Neural cell (in vitro differentiated cells): ENCODE data around the gene NELL2. TPM values are rescaled to one million over a fixed set of nuclear protein-coding genes. Genes with fewer than 3 reads are reported as not detected.

Source experiments
- H2AFZ ChIP-seq: fragments of 200-600, 300-800 bp; sonication (generic), shearing (Covaris generic); 2 replicates; pipeline ENCODE4 v1.6.0; 2014; ENCODE audit warnings: low read depth, mild to moderate bottlenecking, antibody characterized with exemption, low read length, moderate library complexity
- H3F3A ChIP-seq: fragments of 200-600 bp; shearing (Covaris generic); 2 replicates; pipeline ENCODE4 v1.6.1; 2016; ENCODE audit warnings: mild to moderate bottlenecking, moderate library complexity, mixed read lengths, antibody characterized with exemption, low read length; ENCODE audit not compliant: insufficient read depth, poor library complexity, severe bottlenecking
- H3K27ac ChIP-seq: fragments of 200-600, 300-800 bp; sonication (generic), shearing (Covaris generic); 2 replicates; pipeline ENCODE4 v1.5.1; 2014; ENCODE audit warnings: mild to moderate bottlenecking, low read length, moderate library complexity
- H3K27me3 ChIP-seq: fragments of 300-800, 200-600 bp; sonication (generic), shearing (Covaris generic); 2 replicates; pipeline ENCODE4 v1.6.0; 2014; ENCODE audit warnings: mild to moderate bottlenecking, low read depth, low read length, moderate library complexity; ENCODE audit not compliant: insufficient read depth
- H3K36me3 ChIP-seq: fragments of 300-800, 200-600 bp; sonication (generic), shearing (Covaris generic); 2 replicates; pipeline ENCODE4 v1.5.1; 2014; ENCODE audit warnings: mild to moderate bottlenecking, antibody characterized with exemption, low read length, moderate library complexity; ENCODE audit not compliant: insufficient read depth
- H3K4me2 ChIP-seq: fragments of 300-800, 200-600 bp; sonication (generic), shearing (Covaris generic); 2 replicates; pipeline ENCODE4 v1.6.0; 2014; ENCODE audit warnings: mild to moderate bottlenecking, low read length
- H3K4me3 ChIP-seq: fragments of 300-800, 200-600 bp; sonication (generic), shearing (Covaris generic); 2 replicates; pipeline ENCODE4 v1.5.1; 2014; ENCODE audit warnings: mild to moderate bottlenecking, low read length, moderate library complexity
- H3K79me2 ChIP-seq: fragments of 200-600 bp; shearing (Covaris generic); replicated peaks from 2 replicates; pipeline ENCODE4 v1.6.0; 2014; ENCODE audit warnings: mild to moderate bottlenecking, low read length, moderate library complexity; ENCODE audit not compliant: insufficient read depth
- H3K9ac ChIP-seq: fragments of 300-800, 200-600 bp; sonication (generic), shearing (Covaris generic); 2 replicates; pipeline ENCODE4 v1.6.1; 2016; ENCODE audit warnings: mild to moderate bottlenecking, low read length, mixed read lengths
- H3K9me2 ChIP-seq: fragments of 200-600 bp; shearing (Covaris generic); 2 replicates; pipeline ENCODE4 v1.6.1; 2016; ENCODE audit warnings: mild to moderate bottlenecking, low read length, mixed read lengths; ENCODE audit not compliant: insufficient read depth
- H3K9me3 ChIP-seq: fragments of 200-600, 300-800 bp; sonication (generic), shearing (Covaris generic); 2 replicates; pipeline ENCODE4 v1.6.1; 2016; ENCODE audit warnings: mild to moderate bottlenecking, mixed run types, low read length, moderate library complexity, mixed read lengths
- H4K20me1 ChIP-seq: fragments of 200-600 bp; shearing (Covaris generic); 2 replicates; pipeline ENCODE4 v1.6.1; 2016; ENCODE audit warnings: mild to moderate bottlenecking, mixed run types; ENCODE audit not compliant: insufficient read depth
- EP300 ChIP-seq: fragments of 450-650 bp; conservative IDR thresholded peaks from 2 replicates; pipeline ENCODE4 v1.6.1; 2014; ENCODE audit warnings: antibody characterized with exemption, mild to moderate bottlenecking, moderate library complexity; ENCODE audit not compliant: poor library complexity, severe bottlenecking
- EZH2 ChIP-seq: fragments of 200-600, 300-800 bp; shearing (Covaris generic), sonication (generic); IDR thresholded peaks from 2 replicates; pipeline ENCODE4 v1.6.1; 2014; ENCODE audit warnings: antibody characterized with exemption, low read length, borderline replicate concordance, mild to moderate bottlenecking; ENCODE audit not compliant: insufficient read depth, poor library complexity, severe bottlenecking
- MXI1 ChIP-seq: fragments of 450-650 bp; conservative IDR thresholded peaks from 2 replicates; pipeline ENCODE4 v1.6.1; 2014; ENCODE audit warnings: antibody characterized with exemption, mild to moderate bottlenecking; ENCODE audit not compliant: poor library complexity, severe bottlenecking
- POLR2AphosphoS5 ChIP-seq: IDR thresholded peaks from 2 replicates; pipeline ENCODE4 v1.6.1; 2012
- RAD21 ChIP-seq: fragments of 450-650 bp; conservative IDR thresholded peaks from 2 replicates; pipeline ENCODE4 v1.6.1; 2014; ENCODE audit warnings: antibody characterized with exemption, mild to moderate bottlenecking, moderate library complexity
- SMC3 ChIP-seq: fragments of 450-650 bp; conservative IDR thresholded peaks from 2 replicates; pipeline ENCODE4 v1.6.1; 2014; ENCODE audit warnings: antibody characterized with exemption, mild to moderate bottlenecking, moderate library complexity; ENCODE audit not compliant: poor library complexity
- TAF1 ChIP-seq: IDR thresholded peaks from 2 replicates; pipeline ENCODE4 v1.6.1; 2012; ENCODE audit warnings: low read depth
- polyA plus RNA-seq: library from polyadenylated mRNA; depleted of rRNA; stranded (reverse); fragments of >200 nt; gene quantifications from 2 replicates; pipeline ENCODE4 v1.2.3, GENCODE V29; 2014
- TF ChIP-seq, protein P1 (sequence below): fragments of 450-650 bp; IDR thresholded peaks from 2 replicates; pipeline ENCODE4 v1.5.1; 2014; ENCODE audit warnings: antibody characterized with exemption, mild to moderate bottlenecking, moderate library complexity; ENCODE audit not compliant: poor library complexity, severe bottlenecking
- TF ChIP-seq, protein P2 (sequence below): IDR thresholded peaks from 2 replicates; pipeline ENCODE4 v1.6.1; 2012; ENCODE audit warnings: borderline replicate concordance

Gene NELL2
- polyA plus RNA-seq, 1 donor from 2014 or later, result 41.8 TPM

GRCh38 chr12:44462729-44463128 lies 413.4 kb downstream of the NELL2 start:
- no peak overlapping the region for H3K4me2 ChIP-seq
- no peaks in the 10 kb centered on the region for H3K27me3 ChIP-seq
- H3K36me3 ChIP-seq, result no peaks in the 10 kb centered on the region
- no peaks in the 10 kb centered on the region for H3F3A ChIP-seq
- no peak overlapping the region for H2AFZ ChIP-seq
- H3K9me3 ChIP-seq, result no peaks in the 10 kb centered on the region
- H3K4me3 ChIP-seq, result no peak overlapping the region
- H3K9ac ChIP-seq, result no peak overlapping the region
- no peaks in the 10 kb centered on the region for H4K20me1 ChIP-seq
- H3K27ac ChIP-seq, result no peak overlapping the region
- no peaks in the 10 kb centered on the region for H3K9me2 ChIP-seq
- TF ChIP-seq EP300, result no peak
- no peak for TF ChIP-seq TAF1
- no peak for TF ChIP-seq POLR2AphosphoS5
- no peak for TF ChIP-seq SMC3
- TF ChIP-seq EZH2, result no peak
- no peak for TF ChIP-seq RAD21
- TF ChIP-seq, protein P1, sequence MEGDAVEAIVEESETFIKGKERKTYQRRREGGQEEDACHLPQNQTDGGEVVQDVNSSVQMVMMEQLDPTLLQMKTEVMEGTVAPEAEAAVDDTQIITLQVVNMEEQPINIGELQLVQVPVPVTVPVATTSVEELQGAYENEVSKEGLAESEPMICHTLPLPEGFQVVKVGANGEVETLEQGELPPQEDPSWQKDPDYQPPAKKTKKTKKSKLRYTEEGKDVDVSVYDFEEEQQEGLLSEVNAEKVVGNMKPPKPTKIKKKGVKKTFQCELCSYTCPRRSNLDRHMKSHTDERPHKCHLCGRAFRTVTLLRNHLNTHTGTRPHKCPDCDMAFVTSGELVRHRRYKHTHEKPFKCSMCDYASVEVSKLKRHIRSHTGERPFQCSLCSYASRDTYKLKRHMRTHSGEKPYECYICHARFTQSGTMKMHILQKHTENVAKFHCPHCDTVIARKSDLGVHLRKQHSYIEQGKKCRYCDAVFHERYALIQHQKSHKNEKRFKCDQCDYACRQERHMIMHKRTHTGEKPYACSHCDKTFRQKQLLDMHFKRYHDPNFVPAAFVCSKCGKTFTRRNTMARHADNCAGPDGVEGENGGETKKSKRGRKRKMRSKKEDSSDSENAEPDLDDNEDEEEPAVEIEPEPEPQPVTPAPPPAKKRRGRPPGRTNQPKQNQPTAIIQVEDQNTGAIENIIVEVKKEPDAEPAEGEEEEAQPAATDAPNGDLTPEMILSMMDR, result no peak
- TF ChIP-seq, protein P2, sequence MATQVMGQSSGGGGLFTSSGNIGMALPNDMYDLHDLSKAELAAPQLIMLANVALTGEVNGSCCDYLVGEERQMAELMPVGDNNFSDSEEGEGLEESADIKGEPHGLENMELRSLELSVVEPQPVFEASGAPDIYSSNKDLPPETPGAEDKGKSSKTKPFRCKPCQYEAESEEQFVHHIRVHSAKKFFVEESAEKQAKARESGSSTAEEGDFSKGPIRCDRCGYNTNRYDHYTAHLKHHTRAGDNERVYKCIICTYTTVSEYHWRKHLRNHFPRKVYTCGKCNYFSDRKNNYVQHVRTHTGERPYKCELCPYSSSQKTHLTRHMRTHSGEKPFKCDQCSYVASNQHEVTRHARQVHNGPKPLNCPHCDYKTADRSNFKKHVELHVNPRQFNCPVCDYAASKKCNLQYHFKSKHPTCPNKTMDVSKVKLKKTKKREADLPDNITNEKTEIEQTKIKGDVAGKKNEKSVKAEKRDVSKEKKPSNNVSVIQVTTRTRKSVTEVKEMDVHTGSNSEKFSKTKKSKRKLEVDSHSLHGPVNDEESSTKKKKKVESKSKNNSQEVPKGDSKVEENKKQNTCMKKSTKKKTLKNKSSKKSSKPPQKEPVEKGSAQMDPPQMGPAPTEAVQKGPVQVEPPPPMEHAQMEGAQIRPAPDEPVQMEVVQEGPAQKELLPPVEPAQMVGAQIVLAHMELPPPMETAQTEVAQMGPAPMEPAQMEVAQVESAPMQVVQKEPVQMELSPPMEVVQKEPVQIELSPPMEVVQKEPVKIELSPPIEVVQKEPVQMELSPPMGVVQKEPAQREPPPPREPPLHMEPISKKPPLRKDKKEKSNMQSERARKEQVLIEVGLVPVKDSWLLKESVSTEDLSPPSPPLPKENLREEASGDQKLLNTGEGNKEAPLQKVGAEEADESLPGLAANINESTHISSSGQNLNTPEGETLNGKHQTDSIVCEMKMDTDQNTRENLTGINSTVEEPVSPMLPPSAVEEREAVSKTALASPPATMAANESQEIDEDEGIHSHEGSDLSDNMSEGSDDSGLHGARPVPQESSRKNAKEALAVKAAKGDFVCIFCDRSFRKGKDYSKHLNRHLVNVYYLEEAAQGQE, result no peak
- TF ChIP-seq MXI1, result no peak
- no peaks in the 10 kb centered on the region for H3K79me2 ChIP-seq

- Histone ChIP-seq H3F3A (no peaks in the 10 kb centered on the region), H4K20me1 (no peaks in the 10 kb centered on the region), H3K9ac (no peak overlapping the region), H3K79me2 (no peaks in the 10 kb centered on the region), H3K27me3 (no peaks in the 10 kb centered on the region), H3K36me3 (no peaks in the 10 kb centered on the region), H3K27ac (no peak overlapping the region), H3K9me2 (no peaks in the 10 kb centered on the region), H3K4me3 (no peak overlapping the region), H3K4me2 (no peak overlapping the region), H3K9me3 (no peaks in the 10 kb centered on the region), H2AFZ (no peak overlapping the region)
- TF ChIP-seq SMC3, result no peak
- TF ChIP-seq, protein P2, result no peak
- TF ChIP-seq TAF1, result no peak
- TF ChIP-seq POLR2AphosphoS5, result no peak
- no peak for TF ChIP-seq MXI1
- no peak for TF ChIP-seq EZH2
Measured at GRCh38 chr12:44460261-44460660, 415.9 kb downstream of the NELL2 start.
